A549 (cell line): ENCODE data around the gene ASB13. TPM values are rescaled to one million over a fixed set of nuclear protein-coding genes. Genes with fewer than 3 reads are reported as not detected.

ENCODE experiments used
- ATAC-seq, 2 experiments: fragments of 200-7000 bp in 1 of 2; fragments of >200 bp in 1 of 2; cut with Nextera tagmentation in 1 of 2; cut with Tn5 transposase in 1 of 2; 3 replicates each; pipeline versions ENCODE4 v1.8.0 to v1.9.1; 2018 to 2020; ENCODE audit warnings: mild to moderate bottlenecking in 1 of 2, moderate library complexity in 1 of 2
- CTCF ChIA-PET: fragments of 300-600 bp; sonication (Branson Sonifier 250); formaldehyde crosslinking; extraction: SDS; loops from one replicate; lab custom pipeline; 2021; ENCODE audit warnings: antibody characterized with exemption, inconsistent platforms; lab: Yijun Ruan, JAX
- POLR2A ChIA-PET: fragments of 350-600 bp; formaldehyde crosslinking; extraction: SDS; loops from one replicate; lab custom pipeline; 2021; ENCODE audit warnings: antibody characterized with exemption, inconsistent platforms; lab: Yijun Ruan, JAX
- DNase-seq, 2 experiments: peaks; one replicate each; pipeline versions ENCODE4 v3.0.0 to v3.0.0-alpha.2; 2011 to 2016; ENCODE audit warnings: low read depth in 1 of 2, low spot score in 1 of 2
- FAIRE-seq: peaks from 2 replicates; lab custom pipeline; 2011; peaks lifted over from hg19 to GRCh38; lab: Jason Lieb, UNC
- H3K27ac ChIP-seq, 2 experiments: fragments of >200 bp; sonication (Bioruptor Twin); formaldehyde crosslinking; 3 replicates each; pipeline ENCODE4 v1.5.1; 2016 to 2017
- H3K4me1 ChIP-seq: fragments of >200 bp; sonication (Bioruptor Twin); formaldehyde crosslinking; 3 replicates; pipeline ENCODE4 v1.6.1; 2016
- H3K4me2 ChIP-seq: fragments of >200 bp; sonication (Bioruptor Twin); formaldehyde crosslinking; 3 replicates; pipeline ENCODE4 v1.6.1; 2016
- H3K4me3 ChIP-seq: fragments of >200 bp; sonication (Bioruptor Twin); formaldehyde crosslinking; 3 replicates; pipeline ENCODE4 v1.5.1; 2016
- H3K9me3 ChIP-seq: fragments of >200 bp; sonication (Bioruptor Twin); formaldehyde crosslinking; 3 replicates; pipeline ENCODE4 v1.6.1; 2016
- CBX2 ChIP-seq: fragments of 200-600 bp; sonication (generic); IDR thresholded peaks from 2 replicates; pipeline ENCODE4 v1.6.1; 2016; ENCODE audit warnings: low read depth, mild to moderate bottlenecking, borderline replicate concordance
- CHD2 ChIP-seq: fragments of 150-350 bp; IDR thresholded peaks from 2 replicates; pipeline ENCODE4 v1.6.1; 2014; ENCODE audit warnings: low read length; ENCODE audit not compliant: partially characterized antibody
- EHMT2 ChIP-seq: fragments of 200-600 bp; sonication (generic); IDR thresholded peaks from 2 replicates; pipeline ENCODE4 v1.6.1; 2016; ENCODE audit warnings: antibody characterized with exemption, low read depth, mild to moderate bottlenecking, moderate library complexity
- EP300 ChIP-seq, 2 experiments: fragments of >200 bp; sonication (Bioruptor Twin); formaldehyde crosslinking; IDR thresholded peaks; 2 replicates in 1 of 2; 3 replicates in 1 of 2; pipeline ENCODE4 v1.6.1; 2016 to 2017
- FOXS1 ChIP-seq: fragments of 250-450 bp; sonication (Bioruptor Pico); IDR thresholded peaks from 2 replicates; pipeline ENCODE4 v1.5.0; 2020; ENCODE audit warnings: mild to moderate bottlenecking, moderate library complexity
- GATA3 ChIP-seq: IDR thresholded peaks from 2 replicates; pipeline ENCODE4 v1.6.1; 2012; ENCODE audit warnings: borderline replicate concordance
- HDAC2 ChIP-seq: fragments of 200-600 bp; sonication (generic); IDR thresholded peaks from 2 replicates; pipeline ENCODE4 v1.6.1; 2016
- HEYL ChIP-seq: fragments of 250-450 bp; sonication (Bioruptor Pico); IDR thresholded peaks from 2 replicates; pipeline ENCODE4 v1.8.0; 2021; ENCODE audit warnings: mild to moderate bottlenecking, moderate library complexity
- KDM1A ChIP-seq: fragments of 200-600 bp; sonication (generic); IDR thresholded peaks from 2 replicates; pipeline ENCODE4 v1.6.1; 2016; ENCODE audit warnings: low read depth, mild to moderate bottlenecking
- KDM5A ChIP-seq: fragments of 200-600 bp; sonication (generic); IDR thresholded peaks from 2 replicates; pipeline ENCODE4 v1.6.1; 2016; ENCODE audit warnings: antibody characterized with exemption, mild to moderate bottlenecking
- MAFK ChIP-seq: fragments of 450-650 bp; IDR thresholded peaks from 2 replicates; pipeline ENCODE4 v1.6.1; 2014; ENCODE audit not compliant: partially characterized antibody
- NFE2L2 ChIP-seq: fragments of 150-350 bp; conservative IDR thresholded peaks from 2 replicates; pipeline ENCODE4 v1.6.1; 2014; ENCODE audit warnings: low read length
- POLR2AphosphoS2 ChIP-seq: conservative IDR thresholded peaks from 2 replicates; pipeline ENCODE4 v1.6.1; 2012; ENCODE audit warnings: low read length, improper control_type of control experiment, inconsistent platforms
- RARB ChIP-seq: fragments of 250-450 bp; sonication (Bioruptor Pico); IDR thresholded peaks from 2 replicates; pipeline ENCODE4 v1.8.0; 2021; ENCODE audit warnings: mild to moderate bottlenecking, moderate library complexity
- RFX5 ChIP-seq: fragments of 450-650 bp; IDR thresholded peaks from 2 replicates; pipeline ENCODE4 v1.7.1; 2014; ENCODE audit warnings: antibody characterized with exemption, mild to moderate bottlenecking, moderate library complexity
- RNF2 ChIP-seq: fragments of 200-600 bp; sonication (generic); IDR thresholded peaks from 2 replicates; pipeline ENCODE4 v1.6.1; 2016; ENCODE audit warnings: low read depth, mild to moderate bottlenecking, antibody characterized with exemption, moderate library complexity, borderline replicate concordance
- SMC3 ChIP-seq: fragments of >200 bp; sonication (Bioruptor Twin); formaldehyde crosslinking; IDR thresholded peaks from 3 replicates; pipeline ENCODE4 v1.6.1; 2018; ENCODE audit warnings: inconsistent platforms
- TP53 ChIP-seq: fragments of 250-450 bp; sonication (Bioruptor Pico); IDR thresholded peaks from 2 replicates; pipeline ENCODE4 v1.5.0; 2021; ENCODE audit warnings: mild to moderate bottlenecking, moderate library complexity
- ZFP36 ChIP-seq: fragments of 450-650 bp; IDR thresholded peaks from 2 replicates; pipeline ENCODE4 v1.6.1; 2014; ENCODE audit warnings: borderline replicate concordance; ENCODE audit not compliant: partially characterized antibody
- ZNF302 ChIP-seq: fragments of 250-450 bp; sonication (Bioruptor Pico); IDR thresholded peaks from 2 replicates; pipeline ENCODE4 v1.9.0; 2021; ENCODE audit warnings: inconsistent platforms, mild to moderate bottlenecking, moderate library complexity
- ZSCAN20 ChIP-seq: fragments of 250-450 bp; sonication (Bioruptor Pico); IDR thresholded peaks from 2 replicates; pipeline ENCODE4 v1.8.0; 2022; ENCODE audit warnings: mild to moderate bottlenecking, moderate library complexity
- WGBS: methylation state at CpG from one replicate; pipeline ENCODE4 v1.1.6; 2017; ENCODE audit errors: missing lambda C conversion rate; 5-methylcytosine and 5-hydroxymethylcytosine counted together
- polyA plus RNA-seq, 4 experiments: library from polyadenylated mRNA; depleted of rRNA in 3 of 4; stranded (reverse); fragments of >200 nt; fragmentation: RNase III in 1 of 4; extraction: RNeasy Plus Mini Kit Qiagen cat#74134 plus additional on column Dnase treatment in 1 of 4; gene quantifications; 2 replicates in 3 of 4; 3 replicates in 1 of 4; pipeline ENCODE4 v1.2.3, GENCODE V29; 2011 to 2017
- TF ChIP-seq, protein P1 (sequence below): fragments of 250-450 bp; sonication (Bioruptor Pico); IDR thresholded peaks from 2 replicates; pipeline ENCODE4 v1.5.0; 2020; ENCODE audit warnings: low read depth, mild to moderate bottlenecking, moderate library complexity

ASB13 gene
- polyA plus RNA-seq, 2 of the 4 experiments (the other 2 are of a cell fraction) = 10.9 to 12.9 TPM

GRCh38 chr10:5608608-5609220, 57.7 kb downstream of the ASB13 start:
- Histone ChIP-seq H3K4me3 (no peak overlapping the region), H3K27ac (peak overlapping the region; percentile 88 to 91), H3K9me3 (no peaks in the 10 kb centered on the region), H3K4me1 (peaks cover 45% of the 10 kb centered on the region), H3K4me2 (peak overlapping the region; percentile 94)
- ChIA-PET CTCF (interaction anchor here (0.7 to 4.4 kb wide), 3 partner anchors 11 to 98 kb away, joined by 3 to 29 read pairs (median 3); no protein-coding TSS in a partner anchor), POLR2A (interaction anchor here (1.5 kb wide), 1 partner anchor 162 kb away, joined by 8 read pairs; no protein-coding TSS in a partner anchor)
- TF ChIP-seq RARB (CRISPR knock-in tag) (no peak), RFX5 (no peak), NFE2L2 (no peak), MAFK (no peak)
- TF ChIP-seq, protein P1, sequence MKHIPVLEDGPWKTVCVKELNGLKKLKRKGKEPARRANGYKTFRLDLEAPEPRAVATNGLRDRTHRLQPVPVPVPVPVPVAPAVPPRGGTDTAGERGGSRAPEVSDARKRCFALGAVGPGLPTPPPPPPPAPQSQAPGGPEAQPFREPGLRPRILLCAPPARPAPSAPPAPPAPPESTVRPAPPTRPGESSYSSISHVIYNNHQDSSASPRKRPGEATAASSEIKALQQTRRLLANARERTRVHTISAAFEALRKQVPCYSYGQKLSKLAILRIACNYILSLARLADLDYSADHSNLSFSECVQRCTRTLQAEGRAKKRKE (CRISPR knock-in tag) = no peak
- WGBS = 98% methylated on average over 12 of the region's 12 CpGs
- FAIRE-seq (no peak), DNase-seq (no peak), ATAC-seq (no peak)

- no peak overlapping the region for H3K4me3 ChIP-seq
- no peak for ATAC-seq
- ChIA-PET CTCF (interaction anchor here (0.7 to 4.4 kb wide), 4 partner anchors 16 to 79 kb away, joined by 3 to 29 read pairs (median 4); no protein-coding TSS in a partner anchor), POLR2A (no interaction called here)
- peak overlapping the region in 1 of 2 experiments; percentile 91; a peak in 2 of 6 replicates for H3K27ac ChIP-seq
- H3K4me1 ChIP-seq = peaks cover 36% of the 10 kb centered on the region
- H3K4me2 ChIP-seq = no peak overlapping the region
- 90% methylated on average over 7 of the region's 7 CpGs for WGBS
- no peaks in the 10 kb centered on the region for H3K9me3 ChIP-seq
- DNase-seq = no peak
- TF ChIP-seq RNF2 = no peak
- no peak for TF ChIP-seq CHD2
- no peak for TF ChIP-seq SMC3
- TF ChIP-seq FOXS1 (CRISPR knock-in tag) = no peak
- TF ChIP-seq ZSCAN20 = no peak
- no peak for TF ChIP-seq GATA3
- no peak for TF ChIP-seq KDM1A
- no peak for TF ChIP-seq ZNF302
- no peak for TF ChIP-seq POLR2AphosphoS2
- FAIRE-seq = no peak
These were observed 58.8 kb downstream of the ASB13 start for GRCh38 chr10:5607594-5607993.

GRCh38 chr10:5606864-5607263, 59.5 kb downstream of the ASB13 start:
- peaks cover 29% of the 10 kb centered on the region for H3K4me1 ChIP-seq
- WGBS = 80% methylated on average over 10 of the region's 10 CpGs
- no peak for FAIRE-seq
- H3K9me3 ChIP-seq = no peaks in the 10 kb centered on the region
- no peak overlapping the region for H3K4me3 ChIP-seq
- POLR2A ChIA-PET = interaction anchor here (1.0 kb wide), 1 partner anchor 161 kb away, joined by 3 read pairs; no protein-coding TSS in a partner anchor
- TF ChIP-seq EHMT2 (no peak), HDAC2 (no peak), NFE2L2 (no peak), KDM1A (no peak), SMC3 (no peak), POLR2AphosphoS2 (no peak), TP53 (no peak), CBX2 (no peak), HEYL (CRISPR knock-in tag) (no peak), EP300 (IDR thresholded peaks at IDR 0.05) (no peak), KDM5A (no peak), ZFP36 (no peak)
- TF ChIP-seq, protein P1 (CRISPR knock-in tag) = no peak
- peak overlapping the region in 1 of 2 experiments; percentile 91; a peak in 1 of 6 replicates for H3K27ac ChIP-seq
- no peak overlapping the region for H3K4me2 ChIP-seq
- CTCF ChIA-PET = interaction anchor here (0.7 to 4.4 kb wide), 5 partner anchors 10 to 79 kb away, joined by 3 to 29 read pairs (median 4); no protein-coding TSS in a partner anchor
- DNase-seq = no peak
- no peak for ATAC-seq
